Measurements from ENCODE around the gene KIRREL3. TPM values are rescaled to one million over a fixed set of nuclear protein-coding genes. Genes with fewer than 3 reads are reported as not detected.

Gene KIRREL3
- total RNA-seq, 2 donors from 2014 or later: 1.2 to 1.3 TPM

GRCh38 chr11:126891556-126892217 lies 108.9 kb downstream of the KIRREL3 start:
- intact Hi-C loops (cut with DNase I, micrococcal nuclease): no loop called here
- ATAC-seq (no peak), DNase-seq (no peak)

GRCh38 chr11:126890561-126890960 lies 110.0 kb downstream of the KIRREL3 start:
- ATAC-seq (no peak), DNase-seq (no peak)
- intact Hi-C loops (cut with DNase I, micrococcal nuclease): no loop called here

- ATAC-seq: no peak
- DNase-seq: no peak
- intact Hi-C loops (cut with DNase I, micrococcal nuclease): no loop called here
Measured at GRCh38 chr11:126888115-126888712, 112.4 kb downstream of the KIRREL3 start.

GRCh38 chr11:126886636-126887035 lies 113.9 kb downstream of the KIRREL3 start:
- no peak for DNase-seq
- ATAC-seq: no peak

GRCh38 chr11:126886085-126886484 lies 114.5 kb downstream of the KIRREL3 start:
- no peak for ATAC-seq
- intact Hi-C loops (cut with DNase I, micrococcal nuclease): no loop called here

More at GRCh38 chr11:126886636-126887035, 113.9 kb downstream of the KIRREL3 start:
- intact Hi-C loops (cut with DNase I, micrococcal nuclease): no loop called here

GRCh38 chr11:126884594-126884993 lies 116.0 kb downstream of the KIRREL3 start:
- ATAC-seq: no peak
- intact Hi-C loops (cut with DNase I, micrococcal nuclease): no loop called here
- no peak for DNase-seq

More at GRCh38 chr11:126886085-126886484, 114.5 kb downstream of the KIRREL3 start:
- DNase-seq: no peak

GRCh38 chr11:126884192-126884591 lies 116.4 kb downstream of the KIRREL3 start:
- intact Hi-C loops (cut with DNase I, micrococcal nuclease): no loop called here
- no peak for ATAC-seq
- DNase-seq: no peak

GRCh38 chr11:126880872-126881271 lies 119.7 kb downstream of the KIRREL3 start:
- DNase-seq: no peak
- intact Hi-C loops (cut with DNase I, micrococcal nuclease): no loop called here
- no peak for ATAC-seq

GRCh38 chr11:126879516-126879915 lies 121.1 kb downstream of the KIRREL3 start:
- no peak for DNase-seq
- intact Hi-C loops (cut with DNase I, micrococcal nuclease): no loop called here
- no peak for ATAC-seq

- intact Hi-C loops (cut with DNase I, micrococcal nuclease): no loop called here
- DNase-seq (no peak), ATAC-seq (no peak)
Measured at GRCh38 chr11:126878913-126879482, 121.6 kb downstream of the KIRREL3 start.

GRCh38 chr11:126874831-126875230 lies 125.7 kb downstream of the KIRREL3 start:
- no peak for DNase-seq
- ATAC-seq: no peak
- intact Hi-C loops (cut with DNase I, micrococcal nuclease): no loop called here

- DNase-seq: no peak
- ATAC-seq: no peak
- intact Hi-C loops (cut with DNase I, micrococcal nuclease): no loop called here
Measured at GRCh38 chr11:126874276-126874675, 126.3 kb downstream of the KIRREL3 start.

- intact Hi-C loops (cut with DNase I, micrococcal nuclease): no loop called here
- ATAC-seq: peak; percentile 73
Measured at GRCh38 chr11:126871792-126872191, 128.8 kb downstream of the KIRREL3 start.

GRCh38 chr11:126870021-126870420 lies 130.5 kb downstream of the KIRREL3 start:
- DNase-seq (no peak), ATAC-seq (no peak)
- intact Hi-C loops (cut with DNase I, micrococcal nuclease): no loop called here

More at GRCh38 chr11:126871792-126872191, 128.8 kb downstream of the KIRREL3 start:
- DNase-seq: no peak

GRCh38 chr11:126868741-126869140 lies 131.8 kb downstream of the KIRREL3 start:
- ATAC-seq: no peak

GRCh38 chr11:126864934-126865333 lies 135.6 kb downstream of the KIRREL3 start:
- intact Hi-C loops (cut with DNase I, micrococcal nuclease): no loop called here
- ATAC-seq (no peak), DNase-seq (no peak)

More at GRCh38 chr11:126868741-126869140, 131.8 kb downstream of the KIRREL3 start:
- no peak for DNase-seq
- intact Hi-C loops (cut with DNase I, micrococcal nuclease): no loop called here

- ATAC-seq (no peak), DNase-seq (no peak)
- intact Hi-C loops (cut with DNase I, micrococcal nuclease): no loop called here
Measured at GRCh38 chr11:126863294-126863997, 137.1 kb downstream of the KIRREL3 start.

GRCh38 chr11:126862664-126863243 lies 137.8 kb downstream of the KIRREL3 start:
- DNase-seq (no peak), ATAC-seq (no peak)
- intact Hi-C loops (cut with DNase I, micrococcal nuclease): no loop called here

- ATAC-seq (no peak), DNase-seq (no peak)
- intact Hi-C loops (cut with DNase I, micrococcal nuclease): no loop called here
Measured at GRCh38 chr11:126861796-126862459, 138.6 kb downstream of the KIRREL3 start.

All from left colon (tissue), 2 donors.